ENCODE measurements around the gene MMRN1.

MMRN1 gene

GRCh38 chr4:89847571-89848325 is 46.9 kb upstream of the MMRN1 start (continued):
- TF ChIP-seq ZNF433 (tag by site-specific recombination; IDR thresholded peaks at IDR 0.05; ENCODE audit: low read depth) (no peak), ZNF548 (tag by site-specific recombination; IDR thresholded peaks at IDR 0.05) (no peak), ZNF530 (tag by site-specific recombination; IDR thresholded peaks at IDR 0.05; ENCODE audit: low read depth) (no peak), ZNF211 (tag by site-specific recombination; IDR thresholded peaks at IDR 0.05; ENCODE audit: low read depth) (no peak), ATF2 (tag by site-specific recombination; IDR thresholded peaks at IDR 0.05; ENCODE audit: low read depth) (peak; percentile 34; the same call in 1 of the 2 replicates), ZFP69B (tag by site-specific recombination; IDR thresholded peaks at IDR 0.05) (no peak), SP7 (tag by site-specific recombination; IDR thresholded peaks at IDR 0.05) (no peak), ZNF174 (tag by site-specific recombination; IDR thresholded peaks at IDR 0.05) (no peak), ZNF184 (tag by site-specific recombination; IDR thresholded peaks at IDR 0.05) (no peak), PATZ1 (tag by site-specific recombination; IDR thresholded peaks at IDR 0.05) (no peak), ZNF501 (tag by site-specific recombination; IDR thresholded peaks at IDR 0.05) (no peak), ZSCAN18 (tag by site-specific recombination; IDR thresholded peaks at IDR 0.05) (no peak), ZNF169 (tag by site-specific recombination; IDR thresholded peaks at IDR 0.05) (no peak), GLIS1 (tag by site-specific recombination; IDR thresholded peaks at IDR 0.05) (no peak), ZNF239 (tag by site-specific recombination; IDR thresholded peaks at IDR 0.05) (no peak), ZNF146 (tag by site-specific recombination; IDR thresholded peaks at IDR 0.05) (0 out of 2 replicates have a peak, but pooled peaks have one; percentile 14), REST (tag by site-specific recombination; IDR thresholded peaks at IDR 0.05) (no peak), SCRT1 (tag by site-specific recombination; IDR thresholded peaks at IDR 0.05; ENCODE audit: borderline replicate concordance) (no peak), ZFP41 (tag by site-specific recombination; IDR thresholded peaks at IDR 0.05; ENCODE audit: borderline replicate concordance) (no peak), ZNF157 (tag by site-specific recombination; IDR thresholded peaks at IDR 0.05) (no peak), ZNF221 (tag by site-specific recombination; IDR thresholded peaks at IDR 0.05; ENCODE audit: borderline replicate concordance) (no peak), KLF17 (tag by site-specific recombination; IDR thresholded peaks at IDR 0.05) (no peak), ZNF335 (tag by site-specific recombination; conservative IDR thresholded peaks at IDR 0.05) (no peak), ZNF514 (tag by site-specific recombination; IDR thresholded peaks at IDR 0.05) (no peak), ZNF366 (tag by site-specific recombination; conservative IDR thresholded peaks at IDR 0.05) (peak; percentile 72), ZBTB17 (tag by site-specific recombination; IDR thresholded peaks at IDR 0.05) (peak; percentile 48; the same call in 1 of the 2 replicates), TRIM28 (IDR thresholded peaks at IDR 0.05; ENCODE audit: borderline replicate concordance, low read length) (peak; percentile 43; the same call in 1 of the 2 replicates), ZNF621 (tag by site-specific recombination; IDR thresholded peaks at IDR 0.05) (no peak), ZXDB (tag by site-specific recombination; IDR thresholded peaks at IDR 0.05) (peak; percentile 67), MEIS1 (CRISPR knock-in tag; IDR thresholded peaks at IDR 0.05; ENCODE audit: borderline replicate concordance) (no peak)
